ENCODE data around the gene DMBT1. TPM values are rescaled to one million over a fixed set of nuclear protein-coding genes. Genes with fewer than 3 reads are reported as not detected.

DMBT1 gene
- polyA plus RNA-seq (2013, experiment 1 of 2): not detected
- polyA plus RNA-seq (2013, experiment 2 of 2): not detected

GRCh38 chr10:122560279-122560804 lies at the start of gene DMBT1:
TSS of gene DMBT1 (plus strand) at chr10:122560754. CDS start at chr10:122560771, 17 bp downstream.
- H3K4me3 ChIP-seq (ENCODE audit: extremely low read depth, insufficient read depth, low read length, poor library complexity, severe bottlenecking): no peak within 1 kb of the TSS

GRCh38 chr10:122513053-122513452 lies 47.5 kb upstream of the DMBT1 start:
- no peaks in the 10 kb centered on the region for H3K4me1 ChIP-seq (ENCODE audit: control insufficient read depth, insufficient read depth, low read length, poor library complexity, severe bottlenecking)
- no peak overlapping the region for H3K4me3 ChIP-seq (ENCODE audit: extremely low read depth, insufficient read depth, low read length, poor library complexity, severe bottlenecking)
- H3K9me3 ChIP-seq (ENCODE audit: control insufficient read depth, low read length): no peaks in the 10 kb centered on the region
- peaks cover 21% of the 10 kb centered on the region for H3K36me3 ChIP-seq (ENCODE audit: control insufficient read depth, insufficient read depth, low read length)
- no peak overlapping the region for H3K27ac ChIP-seq (ENCODE audit: low read depth, low read length, severe bottlenecking)
- 83 to 100% methylated on average over 4 of the region's 4 CpGs for WGBS, 2 experiments (ENCODE audit: insufficient coverage in 2 of 2)

More at GRCh38 chr10:122560279-122560804, at the start of gene DMBT1:
- Histone ChIP-seq H3K9me3 (ENCODE audit: control insufficient read depth, low read length) (no peaks in the 10 kb centered on the region), H3K27ac (ENCODE audit: low read depth, low read length, severe bottlenecking) (no peak within 1 kb of the TSS), H3K36me3 (ENCODE audit: control insufficient read depth, insufficient read depth, low read length) (no peaks in the 10 kb centered on the region), H3K4me1 (ENCODE audit: control insufficient read depth, insufficient read depth, low read length, poor library complexity, severe bottlenecking) (peaks cover 6% of the 10 kb centered on the region)
- WGBS, 2 experiments (ENCODE audit: insufficient coverage in 2 of 2): 98 to 100% methylated on average over 2 to 4 of the region's 4 CpGs

- no peak overlapping the region for H3K27ac ChIP-seq (ENCODE audit: low read depth, low read length, severe bottlenecking)
- no peaks in the 10 kb centered on the region for H3K4me1 ChIP-seq (ENCODE audit: control insufficient read depth, insufficient read depth, low read length, poor library complexity, severe bottlenecking)
- no peaks in the 10 kb centered on the region for H3K9me3 ChIP-seq (ENCODE audit: control insufficient read depth, low read length)
- WGBS, 2 experiments (ENCODE audit: insufficient coverage in 2 of 2): 94 to 96% methylated on average over 22 of the region's 22 CpGs
- no peak overlapping the region for H3K4me3 ChIP-seq (ENCODE audit: extremely low read depth, insufficient read depth, low read length, poor library complexity, severe bottlenecking)
- H3K36me3 ChIP-seq (ENCODE audit: control insufficient read depth, insufficient read depth, low read length): peaks cover 12% of the 10 kb centered on the region
These were observed 46.3 kb upstream of the DMBT1 start for GRCh38 chr10:122514045-122514840.

GRCh38 chr10:122515022-122515424 lies 45.5 kb upstream of the DMBT1 start:
- Histone ChIP-seq H3K9me3 (ENCODE audit: control insufficient read depth, low read length) (no peaks in the 10 kb centered on the region), H3K4me3 (ENCODE audit: extremely low read depth, insufficient read depth, low read length, poor library complexity, severe bottlenecking) (no peak overlapping the region), H3K27ac (ENCODE audit: low read depth, low read length, severe bottlenecking) (no peak overlapping the region), H3K4me1 (ENCODE audit: control insufficient read depth, insufficient read depth, low read length, poor library complexity, severe bottlenecking) (no peaks in the 10 kb centered on the region), H3K36me3 (ENCODE audit: control insufficient read depth, insufficient read depth, low read length) (peaks cover 12% of the 10 kb centered on the region)
- WGBS, 2 experiments (ENCODE audit: insufficient coverage in 2 of 2): 96% methylated on average over 4 to 5 of the region's 5 CpGs

- H3K36me3 ChIP-seq (ENCODE audit: control insufficient read depth, insufficient read depth, low read length): peaks cover 12% of the 10 kb centered on the region
- 94 to 98% methylated on average over 12 to 15 of the region's 16 CpGs for WGBS, 2 experiments (ENCODE audit: insufficient coverage in 2 of 2)
These were observed 44.8 kb upstream of the DMBT1 start for GRCh38 chr10:122515588-122516231.

GRCh38 chr10:122516734-122517133 lies 43.8 kb upstream of the DMBT1 start:
- Histone ChIP-seq H3K4me3 (ENCODE audit: extremely low read depth, insufficient read depth, low read length, poor library complexity, severe bottlenecking) (no peak overlapping the region), H3K9me3 (ENCODE audit: control insufficient read depth, low read length) (no peaks in the 10 kb centered on the region), H3K4me1 (ENCODE audit: control insufficient read depth, insufficient read depth, low read length, poor library complexity, severe bottlenecking) (peaks cover 4% of the 10 kb centered on the region), H3K27ac (ENCODE audit: low read depth, low read length, severe bottlenecking) (no peak overlapping the region), H3K36me3 (ENCODE audit: control insufficient read depth, insufficient read depth, low read length) (peaks cover 12% of the 10 kb centered on the region)
- WGBS, 2 experiments (ENCODE audit: insufficient coverage in 2 of 2): 86 to 88% methylated on average over 2 to 3 of the region's 4 CpGs

More at GRCh38 chr10:122515588-122516231, 44.8 kb upstream of the DMBT1 start:
- Histone ChIP-seq H3K9me3 (ENCODE audit: control insufficient read depth, low read length) (no peaks in the 10 kb centered on the region), H3K4me3 (ENCODE audit: extremely low read depth, insufficient read depth, low read length, poor library complexity, severe bottlenecking) (no peak overlapping the region), H3K27ac (ENCODE audit: low read depth, low read length, severe bottlenecking) (no peak overlapping the region), H3K4me1 (ENCODE audit: control insufficient read depth, insufficient read depth, low read length, poor library complexity, severe bottlenecking) (peaks cover under 1% of the 10 kb centered on the region)

GRCh38 chr10:122519144-122519543 lies 41.4 kb upstream of the DMBT1 start:
- H3K36me3 ChIP-seq (ENCODE audit: control insufficient read depth, insufficient read depth, low read length): peaks cover 5% of the 10 kb centered on the region
- peaks cover 4% of the 10 kb centered on the region for H3K4me1 ChIP-seq (ENCODE audit: control insufficient read depth, insufficient read depth, low read length, poor library complexity, severe bottlenecking)
- 90 to 92% methylated on average over 4 to 6 of the region's 7 CpGs for WGBS, 2 experiments (ENCODE audit: insufficient coverage in 2 of 2)
- no peak overlapping the region for H3K27ac ChIP-seq (ENCODE audit: low read depth, low read length, severe bottlenecking)
- no peaks in the 10 kb centered on the region for H3K9me3 ChIP-seq (ENCODE audit: control insufficient read depth, low read length)
- no peak overlapping the region for H3K4me3 ChIP-seq (ENCODE audit: extremely low read depth, insufficient read depth, low read length, poor library complexity, severe bottlenecking)

- H3K9me3 ChIP-seq (ENCODE audit: control insufficient read depth, low read length): no peaks in the 10 kb centered on the region
- H3K4me3 ChIP-seq (ENCODE audit: extremely low read depth, insufficient read depth, low read length, poor library complexity, severe bottlenecking): no peak overlapping the region
- peaks cover 4% of the 10 kb centered on the region for H3K4me1 ChIP-seq (ENCODE audit: control insufficient read depth, insufficient read depth, low read length, poor library complexity, severe bottlenecking)
- H3K27ac ChIP-seq (ENCODE audit: low read depth, low read length, severe bottlenecking): no peak overlapping the region
- WGBS, 2 experiments (ENCODE audit: insufficient coverage in 2 of 2): 96 to 98% methylated on average over 14 to 15 of the region's 15 CpGs
- no peaks in the 10 kb centered on the region for H3K36me3 ChIP-seq (ENCODE audit: control insufficient read depth, insufficient read depth, low read length)
These were observed 40.7 kb upstream of the DMBT1 start for GRCh38 chr10:122519873-122520272.

GRCh38 chr10:122521011-122521410 lies 39.5 kb upstream of the DMBT1 start:
- WGBS, 2 experiments (ENCODE audit: insufficient coverage in 2 of 2): 85 to 100% methylated on average over 1 to 3 of the region's 3 CpGs

GRCh38 chr10:122524811-122525210 lies 35.7 kb upstream of the DMBT1 start:
- no peak overlapping the region for H3K4me3 ChIP-seq (ENCODE audit: extremely low read depth, insufficient read depth, low read length, poor library complexity, severe bottlenecking)
- no peak overlapping the region for H3K27ac ChIP-seq (ENCODE audit: low read depth, low read length, severe bottlenecking)
- peaks cover 4% of the 10 kb centered on the region for H3K4me1 ChIP-seq (ENCODE audit: control insufficient read depth, insufficient read depth, low read length, poor library complexity, severe bottlenecking)
- WGBS, 2 experiments (ENCODE audit: insufficient coverage in 2 of 2): 88 to 100% methylated on average over 3 of the region's 3 CpGs
- H3K9me3 ChIP-seq (ENCODE audit: control insufficient read depth, low read length): no peaks in the 10 kb centered on the region
- H3K36me3 ChIP-seq (ENCODE audit: control insufficient read depth, insufficient read depth, low read length): no peaks in the 10 kb centered on the region

More at GRCh38 chr10:122521011-122521410, 39.5 kb upstream of the DMBT1 start:
- Histone ChIP-seq H3K4me1 (ENCODE audit: control insufficient read depth, insufficient read depth, low read length, poor library complexity, severe bottlenecking) (peaks cover 4% of the 10 kb centered on the region), H3K27ac (ENCODE audit: low read depth, low read length, severe bottlenecking) (no peak overlapping the region), H3K36me3 (ENCODE audit: control insufficient read depth, insufficient read depth, low read length) (no peaks in the 10 kb centered on the region), H3K4me3 (ENCODE audit: extremely low read depth, insufficient read depth, low read length, poor library complexity, severe bottlenecking) (no peak overlapping the region), H3K9me3 (ENCODE audit: control insufficient read depth, low read length) (no peaks in the 10 kb centered on the region)
